AG08395 (cell line): Measurements from ENCODE around the gene CFAP90.

Experiments used
- DNase-seq: peaks from one replicate; pipeline ENCODE4 v3.0.0; 2012; ENCODE audit warnings: mixed read lengths, low spot score

CFAP90 gene, protein sequence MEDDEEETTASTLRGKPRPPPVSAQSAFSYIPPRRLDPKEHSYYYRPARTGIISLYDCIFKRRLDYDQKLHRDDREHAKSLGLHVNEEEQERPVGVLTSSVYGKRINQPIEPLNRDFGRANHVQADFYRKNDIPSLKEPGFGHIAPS

DNA sequence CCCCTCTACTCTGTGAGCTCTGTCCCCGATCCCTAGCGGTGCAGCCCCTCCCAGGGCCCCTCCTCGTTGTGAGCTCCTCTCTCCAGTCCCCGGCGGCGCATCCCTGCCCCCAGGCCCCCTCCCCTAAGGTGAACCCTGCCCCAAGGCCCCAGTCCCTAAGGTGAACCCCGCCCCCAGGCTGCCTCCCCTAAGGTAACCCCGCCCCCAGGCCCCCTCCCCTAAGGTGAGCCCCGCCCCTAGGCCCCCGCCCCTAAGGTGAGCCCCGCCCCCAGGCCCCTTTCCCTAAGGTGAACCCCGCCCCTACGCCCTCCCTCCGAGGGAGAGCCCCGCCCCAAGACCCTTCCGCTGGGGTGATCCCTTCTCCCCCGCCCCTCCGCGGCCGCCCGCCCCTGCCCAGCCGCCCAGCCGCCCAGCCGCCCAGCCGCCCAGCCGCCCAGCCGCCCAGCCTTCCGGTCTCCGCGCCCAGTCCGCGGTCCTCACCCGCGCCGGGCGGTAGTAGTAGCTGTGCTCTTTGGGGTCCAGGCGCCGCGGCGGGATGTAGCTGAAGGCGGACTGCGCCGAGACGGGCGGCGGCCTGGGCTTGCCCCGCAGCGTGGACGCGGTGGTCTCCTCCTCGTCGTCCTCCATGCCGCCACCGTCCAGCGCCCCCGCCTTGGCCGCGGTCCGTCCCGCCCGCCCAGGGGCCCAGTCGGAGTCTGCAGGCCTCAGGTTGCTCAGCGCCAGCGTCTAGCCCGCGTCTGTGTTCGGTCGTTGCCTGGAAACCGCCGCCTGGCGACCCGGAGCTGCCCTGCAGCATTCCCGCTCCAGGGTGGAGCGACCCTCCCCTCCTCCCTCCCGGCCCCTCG is at the start of gene CFAP90:
CFAP90 (minus strand) TSS at position 739 of the 845 bp plus-strand sequence; CDS start at position 627, 112 bp downstream.
- DNase-seq, result peak; percentile 26

DNA sequence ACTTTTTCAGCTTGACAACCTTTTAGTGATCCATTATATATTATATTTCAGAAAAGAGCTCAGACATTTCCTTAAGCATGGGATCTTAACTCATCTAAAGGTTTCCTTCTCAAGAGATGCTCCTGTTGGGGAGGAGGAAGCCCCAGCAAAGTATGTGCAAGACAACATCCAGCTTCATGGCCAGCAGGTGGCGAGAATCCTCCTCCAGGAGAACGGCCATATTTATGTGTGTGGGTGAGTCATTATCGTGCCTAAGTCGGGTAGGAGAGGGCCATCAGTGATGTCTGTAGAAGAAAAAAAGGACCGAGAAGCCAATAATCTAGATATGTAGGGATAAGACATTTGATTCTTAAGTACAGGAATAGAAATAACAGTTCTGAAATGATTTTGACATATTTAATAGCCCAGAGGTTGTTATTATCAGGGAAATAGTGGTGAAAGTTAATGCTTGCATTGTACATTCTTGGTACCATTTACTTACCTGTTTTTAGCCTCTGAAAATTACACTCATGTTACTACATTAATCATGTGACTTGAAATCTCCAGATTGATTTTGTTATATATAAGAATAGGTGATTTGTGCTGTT is 46.2 kb upstream of the CFAP90 start:
- DNase-seq, result peak; percentile 14

DNA sequence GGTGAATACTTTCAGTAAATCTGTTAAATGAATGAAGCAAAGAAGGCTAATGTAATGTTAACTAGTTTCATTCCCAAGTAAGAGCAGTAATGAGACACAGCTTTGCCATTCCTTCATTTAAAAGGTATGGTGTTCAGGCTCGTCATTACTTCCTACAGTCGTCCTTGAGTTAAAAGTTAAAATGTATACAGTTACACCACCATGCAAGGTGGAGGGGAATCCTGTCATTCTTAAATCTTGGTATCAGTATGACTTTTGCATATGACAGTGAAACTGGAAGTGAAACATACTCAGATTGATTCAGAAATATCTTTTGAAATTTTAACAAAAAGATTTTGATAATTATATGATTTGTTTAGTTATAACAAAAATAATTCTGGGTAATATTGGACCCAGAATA is 43.9 kb upstream of the CFAP90 start:
- no peak for DNase-seq

DNA sequence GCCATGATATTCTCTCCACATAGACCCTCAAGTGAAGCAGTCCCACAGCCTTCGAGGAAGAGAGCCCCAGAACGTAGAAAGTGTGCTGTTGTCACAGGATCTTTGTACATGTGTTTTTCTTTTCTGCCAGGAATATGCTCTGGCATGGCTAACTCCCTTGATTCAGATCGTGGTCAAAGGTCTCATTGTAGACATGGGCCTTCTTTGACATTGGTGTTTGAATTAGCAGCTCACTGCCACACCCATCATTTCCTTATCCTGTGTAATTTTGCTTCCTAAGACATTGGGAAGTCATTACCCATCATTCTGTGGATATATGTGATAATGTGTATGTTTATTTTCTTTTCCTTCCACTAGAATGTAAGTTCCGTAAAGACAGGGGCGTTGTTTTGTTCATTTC is 43.5 kb upstream of the CFAP90 start:
- DNase-seq, result no peak

DNA sequence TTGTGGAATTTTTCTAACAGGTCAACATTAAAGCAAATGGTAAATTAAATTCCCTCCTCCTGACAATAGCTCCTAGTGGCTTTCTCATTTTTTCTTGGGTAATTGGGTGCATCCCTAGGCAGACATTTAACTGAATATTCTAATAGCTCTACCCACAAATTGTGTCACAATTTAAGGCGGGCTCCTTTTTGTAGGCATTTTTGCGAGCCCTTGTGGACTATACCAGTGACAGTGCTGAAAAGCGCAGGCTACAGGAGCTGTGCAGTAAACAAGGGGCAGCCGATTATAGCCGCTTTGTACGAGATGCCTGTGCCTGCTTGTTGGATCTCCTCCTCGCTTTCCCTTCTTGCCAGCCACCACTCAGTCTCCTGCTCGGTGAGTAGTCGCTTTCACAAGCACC is 38.0 kb upstream of the CFAP90 start:
- no peak for DNase-seq

DNA sequence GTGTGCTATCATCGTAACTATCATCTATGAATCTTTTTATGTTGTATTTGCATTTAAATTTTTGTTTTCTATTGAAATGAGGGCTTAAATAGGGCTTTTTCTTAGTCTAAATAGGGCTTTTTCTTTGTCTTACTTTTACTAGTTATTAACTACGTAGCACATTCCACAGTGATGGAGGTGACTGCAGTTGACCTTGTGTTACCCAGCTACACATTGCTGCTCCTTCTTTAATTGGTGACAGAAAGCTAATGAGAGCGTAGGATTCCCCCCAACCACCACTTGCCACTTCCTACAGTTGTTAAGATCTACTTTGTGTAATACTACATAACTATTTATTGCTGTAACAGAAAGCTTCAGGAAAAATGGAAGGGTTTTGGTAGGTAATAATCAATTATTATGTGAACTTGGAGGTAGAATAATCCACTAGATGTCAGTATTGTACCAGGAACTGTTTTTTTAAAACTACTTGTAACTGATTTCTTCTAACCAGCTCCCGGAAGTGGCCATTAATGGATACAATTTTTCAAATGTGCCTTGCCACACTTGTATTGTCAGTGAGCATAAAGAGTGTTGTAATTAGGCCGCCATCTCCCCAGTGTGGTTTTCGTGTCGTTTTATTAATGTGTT is 36.0 kb upstream of the CFAP90 start:
- DNase-seq, result peak; percentile 51

DNA sequence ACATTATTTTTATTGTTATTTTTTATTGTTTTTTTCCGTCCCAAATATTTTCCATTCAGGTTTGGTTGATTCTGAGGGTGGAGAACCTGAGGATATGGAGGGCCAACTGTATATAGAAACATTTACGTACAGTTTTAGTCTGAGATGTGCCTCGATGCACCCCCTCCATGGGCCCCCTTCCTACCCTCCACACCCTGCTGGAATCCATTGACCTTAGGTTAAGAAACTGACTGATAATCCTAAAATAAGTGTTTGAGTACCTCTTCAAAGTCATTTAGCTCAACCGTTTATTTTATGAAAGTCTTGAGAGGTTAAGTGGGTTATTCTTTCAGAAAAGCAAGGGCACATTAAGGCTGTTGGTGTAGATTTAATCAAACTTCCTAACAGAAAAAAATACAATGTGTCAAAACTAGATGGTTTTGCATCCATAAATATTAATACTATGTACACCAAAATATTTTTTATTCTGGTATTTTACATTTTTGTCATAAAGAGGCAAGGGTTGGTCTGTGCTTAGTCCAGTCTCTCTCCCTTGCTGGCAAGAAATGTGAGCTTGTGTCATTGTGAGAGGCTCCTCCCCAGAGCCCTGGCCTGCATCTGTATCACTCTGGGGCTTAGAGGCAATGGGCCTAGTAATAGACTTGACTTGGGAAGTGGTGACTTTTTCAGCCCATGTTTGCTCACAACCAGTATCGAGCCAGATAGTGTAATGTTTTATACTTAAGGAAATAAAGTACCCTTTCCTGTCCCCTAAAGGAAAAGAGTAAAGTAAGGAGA is 33.7 kb upstream of the CFAP90 start:
- no peak for DNase-seq

DNA sequence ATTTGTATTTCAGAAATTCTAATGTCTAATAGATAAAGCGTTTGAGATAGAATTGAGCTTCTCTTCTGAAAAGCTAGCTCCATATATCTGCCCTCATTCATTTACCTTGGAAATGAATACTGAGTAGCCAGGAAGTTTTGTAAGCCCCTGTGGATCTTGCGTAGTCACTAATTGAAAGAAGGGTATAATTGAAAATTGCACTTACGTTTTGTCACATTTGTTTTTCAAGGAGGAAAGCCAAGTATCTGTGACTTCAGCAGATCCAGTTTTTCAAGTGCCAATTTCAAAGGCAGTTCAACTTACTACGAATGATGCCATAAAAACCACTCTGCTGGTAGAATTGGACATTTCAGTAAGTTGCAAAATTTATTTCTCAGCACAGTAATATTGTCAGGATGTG is 32.0 kb upstream of the CFAP90 start:
- no peak for DNase-seq

DNA sequence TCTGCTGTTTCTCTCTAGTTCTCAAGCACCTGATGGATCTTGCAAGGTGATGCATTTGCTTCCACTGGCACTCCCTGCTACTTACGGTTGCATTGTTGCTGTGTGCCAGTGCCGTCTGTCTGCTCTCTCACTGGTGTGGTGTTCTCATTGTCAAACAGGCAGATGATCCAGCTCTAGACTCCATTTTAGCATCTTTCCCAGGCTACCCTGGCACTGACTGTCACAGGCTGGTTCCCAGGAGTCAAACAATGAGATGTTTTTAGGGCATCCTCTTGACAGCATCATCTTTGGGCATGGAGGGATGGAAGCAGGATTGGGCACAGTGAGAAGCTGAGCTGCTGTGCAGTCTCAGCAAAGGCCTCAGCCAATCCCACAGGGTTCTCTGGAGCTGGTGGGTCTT is 30.9 kb upstream of the CFAP90 start:
- DNase-seq, result no peak

DNA sequence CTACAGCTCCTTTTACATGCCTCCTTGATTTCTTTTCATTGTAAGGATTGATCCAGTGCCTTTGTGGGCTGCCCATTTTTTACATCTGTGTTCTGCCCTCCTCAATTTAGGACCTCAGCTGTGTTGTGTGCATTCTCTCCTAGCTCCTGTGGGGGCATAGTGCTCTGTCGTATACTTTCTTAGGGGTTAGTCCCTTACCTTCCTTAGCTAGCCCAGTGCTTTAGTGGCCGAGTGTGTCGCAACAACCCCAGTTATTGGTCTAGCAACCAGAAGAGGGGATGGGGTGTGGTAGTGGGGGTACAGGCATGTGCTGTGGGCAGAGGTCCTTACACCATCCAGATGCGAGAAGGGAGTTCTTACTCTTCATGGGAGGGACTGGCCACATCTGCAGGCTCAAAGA is 30.2 kb upstream of the CFAP90 start:
- no peak for DNase-seq

DNA sequence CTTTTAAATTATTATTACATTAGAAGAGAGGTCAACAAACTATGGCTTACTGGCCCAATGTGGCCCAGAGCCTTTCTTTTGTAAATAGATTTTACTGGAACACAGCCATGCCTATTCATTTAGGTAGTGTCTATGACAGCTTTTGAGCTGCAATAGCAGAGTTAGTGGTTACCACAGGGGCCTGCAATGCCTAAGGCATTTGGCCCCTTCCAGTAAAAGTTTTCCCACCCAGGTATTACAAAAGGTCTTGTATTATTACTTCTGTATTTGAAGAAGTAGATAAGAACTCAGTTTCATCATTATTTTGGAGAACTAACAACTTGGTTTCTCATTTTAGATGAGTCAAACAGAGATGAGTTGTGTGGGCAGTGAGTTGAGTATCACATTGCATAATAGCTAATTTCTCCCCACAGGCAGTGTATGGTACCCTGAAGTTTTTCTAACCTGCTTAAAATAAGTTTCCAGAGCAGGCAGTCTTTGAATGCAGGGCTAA is 27.5 kb upstream of the CFAP90 start:
- DNase-seq, result peak; percentile 15

DNA sequence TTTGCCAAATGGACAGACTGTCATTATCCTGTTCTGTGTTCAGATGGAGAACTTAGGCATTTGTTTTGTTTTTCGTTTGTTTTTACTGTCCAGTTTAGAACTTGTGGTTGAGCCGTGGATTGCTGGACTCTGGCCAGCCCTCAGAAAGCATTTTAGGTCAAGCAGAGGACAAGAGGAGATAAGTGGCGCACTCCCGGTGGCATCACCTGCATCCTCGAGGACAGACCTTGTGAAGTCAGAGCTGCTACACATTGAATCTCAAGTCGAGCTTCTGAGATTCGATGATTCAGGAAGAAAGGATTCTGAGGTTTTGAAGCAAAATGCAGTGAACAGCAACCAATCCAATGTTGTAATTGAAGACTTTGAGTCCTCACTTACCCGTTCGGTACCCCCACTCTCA is 26.9 kb upstream of the CFAP90 start:
- no peak for DNase-seq

DNA sequence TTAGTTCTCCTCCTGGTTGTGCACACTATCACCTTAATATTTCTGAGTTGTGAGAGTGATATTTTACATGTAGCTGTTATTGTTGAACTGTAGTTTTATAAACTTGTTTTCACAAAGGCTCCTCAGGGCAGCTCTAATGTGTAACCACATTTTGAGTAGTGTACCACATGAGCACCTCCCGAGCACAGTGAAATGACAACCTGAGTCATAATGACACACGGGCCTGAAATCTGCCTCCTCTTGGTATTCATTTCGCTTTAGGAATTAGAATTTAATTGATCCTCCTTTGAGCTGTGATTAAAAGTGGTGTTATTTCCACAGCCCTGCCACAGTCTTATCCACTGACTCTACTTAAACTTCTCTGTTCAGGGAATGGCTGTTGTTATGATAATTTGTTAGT is 25.9 kb upstream of the CFAP90 start:
- DNase-seq, result peak; percentile 62

DNA sequence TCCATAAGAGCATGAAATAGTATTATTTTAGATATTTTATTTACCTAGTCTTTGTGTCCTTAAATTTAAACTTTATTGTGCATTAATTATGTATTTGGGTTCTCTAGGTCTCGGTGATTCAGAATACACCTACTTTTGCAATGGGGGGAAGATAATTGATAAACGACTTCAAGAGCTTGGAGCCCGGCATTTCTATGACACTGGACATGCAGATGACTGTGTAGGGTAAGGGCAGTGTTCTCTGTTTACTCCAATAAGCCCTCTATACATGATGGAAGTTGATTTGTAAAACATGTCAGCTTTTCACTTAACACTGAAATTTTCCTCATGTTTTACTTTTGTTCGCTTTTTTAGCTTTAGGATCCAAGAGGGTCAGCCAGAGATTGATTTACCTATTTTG is 24.2 kb upstream of the CFAP90 start:
- no peak for DNase-seq

DNA sequence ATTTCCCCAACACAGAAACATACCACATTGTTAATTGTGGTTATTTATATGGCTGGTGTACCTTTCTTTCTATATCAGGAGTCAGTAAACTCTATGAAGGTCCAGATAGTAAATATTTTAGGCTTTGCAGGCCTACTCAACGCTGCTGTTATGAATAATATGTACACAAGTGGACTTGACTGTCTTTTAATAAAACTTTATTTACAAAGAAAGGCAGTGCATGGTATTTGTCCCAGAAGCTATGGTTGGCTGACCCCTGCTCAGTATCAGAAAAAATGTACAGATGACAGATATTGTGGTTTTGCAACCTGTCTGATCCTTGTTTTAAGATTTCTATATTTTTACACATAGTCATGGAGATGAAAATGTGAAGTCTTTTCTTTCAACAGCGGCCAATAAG is 23.7 kb upstream of the CFAP90 start:
- DNase-seq, result no peak

DNA sequence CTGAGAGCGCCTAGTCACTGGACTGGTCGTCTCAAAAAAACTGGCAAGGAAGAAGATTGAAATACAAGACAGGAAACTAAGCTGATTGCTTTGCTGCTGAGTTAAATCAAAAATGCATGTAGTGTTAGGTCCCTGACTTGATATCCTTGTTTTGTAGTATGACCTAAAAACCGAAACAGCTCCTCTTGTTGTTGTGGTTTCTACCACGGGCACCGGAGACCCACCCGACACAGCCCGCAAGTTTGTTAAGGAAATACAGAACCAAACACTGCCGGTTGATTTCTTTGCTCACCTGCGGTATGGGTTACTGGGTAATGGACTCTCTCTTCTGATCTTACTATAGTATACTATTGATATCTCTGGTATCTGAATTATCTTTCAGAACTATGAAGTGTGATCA is 22.3 kb upstream of the CFAP90 start:
- DNase-seq, result no peak

DNA sequence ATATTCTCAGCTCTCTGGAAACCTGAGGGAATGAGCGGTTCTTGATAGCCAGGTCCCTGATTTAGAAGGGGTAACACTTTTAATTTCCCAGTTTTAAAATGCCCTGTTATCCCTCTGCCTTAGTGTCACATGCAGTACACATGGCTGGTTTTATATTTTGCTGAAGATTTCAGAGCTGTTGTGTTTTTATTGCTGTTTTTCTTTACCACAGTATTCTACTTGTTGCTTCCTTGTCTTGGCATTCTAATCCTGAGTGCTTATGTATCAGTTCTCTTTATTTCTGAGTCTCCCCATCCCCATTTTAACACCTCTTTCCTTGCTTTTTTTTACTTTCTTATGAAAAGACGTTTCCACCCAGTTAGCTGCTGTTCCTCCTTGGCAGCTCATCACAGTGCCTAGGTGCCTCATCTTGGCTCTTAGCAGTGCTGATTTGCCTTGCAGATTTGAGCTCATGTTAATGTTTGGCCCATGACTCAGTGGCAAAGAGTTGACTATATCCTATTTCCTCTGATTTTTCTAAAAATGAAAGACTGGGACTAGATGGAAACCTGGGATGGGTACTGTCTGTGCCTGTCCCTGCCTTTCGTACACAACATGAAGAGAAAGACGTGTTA is 21.7 kb upstream of the CFAP90 start:
- no peak for DNase-seq

DNA sequence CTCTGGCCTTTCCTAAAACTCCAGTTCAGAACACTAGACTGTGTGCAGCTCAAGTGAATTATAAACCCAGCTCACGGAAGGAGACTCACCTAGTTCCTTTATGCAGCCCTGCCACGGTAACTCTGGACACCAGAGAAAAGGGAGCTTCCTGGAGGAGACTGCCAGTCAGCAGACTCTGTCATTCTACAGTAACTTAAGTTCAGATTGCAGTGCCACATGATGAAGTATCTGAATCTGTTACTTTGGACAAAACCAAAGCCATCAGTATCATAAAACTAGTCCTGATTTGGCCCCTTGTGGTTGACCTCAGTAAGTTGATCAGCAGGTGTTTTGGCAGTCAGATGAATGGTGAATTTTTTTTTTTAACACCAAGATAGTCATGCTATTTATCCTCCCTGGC is 20.7 kb upstream of the CFAP90 start:
- DNase-seq, result no peak

DNA sequence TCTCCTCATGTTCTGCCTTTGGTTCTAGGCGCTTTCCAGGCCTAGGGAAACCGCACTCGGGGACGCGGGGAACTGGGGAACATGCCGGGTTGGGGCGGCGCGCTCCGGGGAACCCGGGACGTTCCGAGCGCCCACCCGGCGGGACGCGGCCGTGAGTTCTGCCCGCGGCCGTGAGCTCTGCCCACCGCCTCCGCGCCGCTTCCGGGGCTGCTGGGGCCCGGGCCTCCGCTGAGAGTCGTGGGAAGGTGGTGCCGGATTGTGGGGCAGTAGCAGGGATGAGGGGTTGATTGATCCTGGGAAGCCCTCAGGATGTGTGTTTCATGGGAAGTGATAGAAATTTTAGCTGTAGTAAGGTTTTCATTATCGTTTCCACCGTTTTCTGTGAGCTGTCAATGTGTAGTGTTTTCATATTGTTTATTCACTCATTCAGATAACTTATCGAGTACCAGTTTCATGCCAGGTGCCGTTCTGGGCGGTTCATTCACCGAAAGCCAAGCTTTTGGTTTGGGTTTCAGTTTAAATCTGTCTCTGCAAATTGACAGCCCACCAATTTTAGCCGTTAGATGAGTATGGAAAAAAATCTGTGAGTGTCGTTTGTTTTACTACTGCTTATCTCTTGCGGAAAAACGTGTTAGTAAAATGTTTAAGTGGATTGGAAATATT is 18.7 kb upstream of the CFAP90 start:
- DNase-seq, result peak; percentile 17

DNA sequence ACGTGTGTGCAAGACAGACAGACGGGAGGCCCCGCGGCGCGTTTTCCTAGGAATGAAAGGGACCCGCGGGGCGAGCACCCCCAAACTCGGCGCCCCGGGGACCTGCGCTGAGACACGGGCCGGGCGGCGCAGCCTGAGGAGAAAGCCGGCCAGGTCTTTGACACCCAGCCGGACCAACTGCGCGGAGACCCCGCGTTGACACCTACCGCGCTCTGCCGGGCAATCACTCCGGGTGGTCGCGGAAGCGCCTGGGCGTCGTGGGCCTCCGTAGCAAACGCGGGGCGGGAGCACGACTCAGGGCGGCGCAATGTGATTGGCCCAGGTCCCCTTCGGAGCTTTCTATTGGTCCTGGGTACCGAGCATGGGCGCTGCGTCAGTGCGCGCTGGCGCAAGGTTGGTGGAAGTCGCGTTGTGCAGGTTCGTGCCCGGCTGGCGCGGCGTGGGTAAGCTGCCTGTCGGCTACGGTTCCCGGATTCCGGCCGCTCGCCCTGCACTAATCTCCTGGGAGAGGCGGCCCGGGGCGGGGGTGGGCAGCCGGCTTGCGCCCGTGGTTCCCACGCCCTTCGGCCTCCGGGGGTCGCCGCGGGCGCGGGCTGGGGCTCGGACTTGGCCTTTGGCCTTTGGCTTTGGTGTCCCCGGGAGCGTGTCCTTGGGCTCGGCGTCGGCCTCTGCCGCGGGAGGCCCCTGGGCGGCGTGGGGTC is 18.0 kb upstream of the CFAP90 start, which contains the start of the genes FASTKD3 and MTRR:
FASTKD3 (minus strand) TSS at position 259 of the 701 bp plus-strand sequence. CDS start 948 bp downstream, outside the sequence.
MTRR (plus strand) TSS at position 376 of the 701 bp plus-strand sequence. CDS start 1,647 bp downstream, outside the sequence.
- DNase-seq, result peak; percentile 97
